Left lobe of liver (tissue), 2 donors: ENCODE measurements around the gene AK8. TPM values are rescaled to one million over a fixed set of nuclear protein-coding genes. Genes with fewer than 3 reads are reported as not detected.
A peak's percentile ranks its signal among the peaks of the same experiment; 100 is the strongest.

Experiments used
- ATAC-seq: fragments of 200-7000 bp; cut with Tn5 transposase; one replicate; pipeline ENCODE4 v1.9.1; 2020; ENCODE audit warnings: mild to moderate bottlenecking, moderate library complexity
- DNase-seq: peaks from one replicate; pipeline ENCODE4 v3.0.0-alpha.2; 2020; ENCODE audit warnings: low spot score
- total RNA-seq: library from RNA; stranded (reverse); gene quantifications from one replicate; pipeline ENCODE4 v1.2.1, GENCODE V29; 2021
- donor health status: DM: no; HTN: no; CAD: no; lungs with moderate emphysema.
- donor health status: DM: no; HTN: yes; CAD: no.

The AK8 gene
- total RNA-seq, 1 donor from 2014 or later, result not detected

- no peak for ATAC-seq
- DNase-seq, result no peak
These were observed 10.1 kb upstream of the AK8 start for GRCh38 chr9:132888151-132888550.

DNA sequence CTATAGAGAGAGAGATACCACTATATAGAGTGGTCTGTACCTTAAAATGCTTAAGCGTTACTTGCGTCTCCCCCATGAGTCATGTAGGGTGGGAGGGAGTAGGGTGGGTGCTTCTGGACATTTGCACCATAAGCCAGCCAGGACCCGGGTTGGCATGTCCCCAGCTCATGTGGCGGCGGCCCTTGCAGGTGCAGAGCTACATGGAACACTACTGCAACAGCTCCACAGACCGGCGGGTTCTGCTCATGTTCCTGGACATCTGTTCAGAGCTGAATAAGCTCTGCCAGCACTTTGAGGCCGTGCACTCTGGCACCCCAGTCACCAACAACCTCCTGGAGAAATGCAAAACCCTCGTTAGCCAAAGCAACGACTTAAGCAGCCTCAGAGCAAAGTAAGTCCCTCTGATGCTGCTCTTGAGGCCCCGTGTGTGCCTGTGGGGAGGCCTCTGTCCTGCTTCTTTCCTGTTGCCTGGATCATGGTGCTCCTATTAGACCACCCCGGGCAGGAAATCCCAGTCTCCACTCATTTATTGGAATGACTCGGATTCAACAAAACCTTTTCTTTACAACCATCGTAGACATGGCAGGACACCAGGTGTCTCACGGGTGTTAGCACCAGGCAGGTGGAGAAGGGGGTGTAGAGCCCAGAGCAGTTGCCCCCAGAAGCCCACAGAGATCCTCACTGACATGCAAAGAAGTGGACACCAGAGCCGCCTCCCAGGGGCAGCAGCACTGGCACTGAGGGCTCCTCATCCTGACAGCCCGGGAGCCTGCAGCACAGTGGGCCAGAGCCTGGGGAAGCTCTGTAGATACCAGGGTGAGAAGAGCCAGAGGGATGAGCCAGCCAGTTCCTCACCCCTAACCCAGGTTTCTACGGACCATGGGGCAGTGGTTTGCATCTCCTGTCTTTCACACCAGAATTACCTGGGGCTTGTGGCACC, 9.4 kb upstream of the AK8 start:
- ATAC-seq (no peak), DNase-seq (no peak)

GRCh38 chr9:132886334-132886725, 8.2 kb upstream of the AK8 start:
- no peak for ATAC-seq

DNA sequence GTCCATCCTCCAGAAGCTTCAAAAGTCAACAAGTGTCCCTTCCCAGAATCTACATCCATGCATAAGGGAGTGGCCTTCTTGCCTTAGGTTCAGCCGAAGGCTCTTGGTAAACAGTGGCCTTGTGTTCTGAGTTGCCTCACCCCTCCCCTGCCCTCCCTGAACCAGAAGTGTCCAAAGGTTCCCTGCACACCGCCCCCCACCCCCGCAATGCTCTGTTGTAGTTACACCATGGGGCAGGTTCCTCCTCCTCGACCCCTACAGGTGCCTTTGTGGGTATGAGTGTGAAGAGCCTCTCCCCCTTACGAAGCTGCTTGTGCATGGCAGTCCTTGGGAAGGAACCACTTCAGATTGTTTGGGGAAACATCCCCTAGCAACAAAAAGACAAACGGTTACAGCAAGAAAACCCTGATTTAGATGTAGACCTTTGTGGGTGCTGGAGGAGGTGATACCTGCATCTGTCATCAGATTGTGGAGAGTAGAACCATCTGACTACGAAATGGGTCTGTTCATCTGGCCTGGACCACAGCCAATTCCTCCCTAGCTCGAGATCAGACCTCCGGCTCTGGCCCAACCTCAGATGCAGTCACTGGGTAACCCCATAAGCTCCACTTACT, 7.7 kb upstream of the AK8 start:
- no peak for ATAC-seq

More at GRCh38 chr9:132886334-132886725, 8.2 kb upstream of the AK8 start:
- DNase-seq, result no peak

DNA sequence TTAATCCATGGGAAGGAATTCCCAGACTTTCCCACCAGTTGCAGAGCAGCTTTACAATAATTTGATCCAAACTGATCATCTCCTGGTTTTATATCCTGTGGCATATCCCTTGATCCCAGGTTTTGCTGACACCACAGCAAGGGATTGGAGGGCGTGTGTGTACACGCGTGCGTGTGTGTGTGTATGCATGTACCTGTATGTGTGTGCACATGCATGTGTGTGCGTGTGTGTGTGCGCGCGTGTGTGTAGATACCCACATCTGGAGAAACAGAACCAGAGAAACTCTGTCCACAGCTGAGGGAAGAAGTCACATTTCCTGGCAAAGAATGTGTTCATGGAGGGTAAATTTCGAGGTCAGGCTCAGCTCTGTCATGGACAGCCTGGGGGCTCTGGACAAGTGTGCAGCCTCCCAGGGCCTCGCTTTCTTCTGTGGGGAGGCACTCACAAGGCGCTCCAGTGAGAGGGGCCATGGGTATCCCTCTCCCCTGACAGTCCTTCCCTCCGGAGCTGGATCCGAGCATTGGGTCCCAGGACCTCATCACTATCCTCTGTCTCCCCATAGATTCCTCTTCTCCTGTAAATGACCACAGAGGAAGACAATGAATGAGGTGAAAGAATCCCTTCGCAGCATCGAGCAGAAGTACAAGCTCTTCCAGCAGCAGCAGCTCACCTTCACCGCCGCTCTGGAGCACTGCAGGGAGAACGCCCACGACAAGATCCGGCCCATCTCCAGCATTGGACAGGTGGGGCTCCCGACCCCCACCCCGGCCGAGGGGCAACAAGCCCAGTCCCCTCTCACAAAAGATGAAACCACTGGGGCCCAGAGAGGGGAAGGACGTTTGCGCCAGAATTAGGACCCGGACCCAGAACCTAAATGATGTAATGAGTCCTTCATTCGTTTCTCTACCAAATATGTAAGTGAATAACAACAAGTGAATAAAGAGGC, 5.5 kb upstream of the AK8 start:
- no peak for ATAC-seq
- no peak for DNase-seq

More for the DNA sequence above, 7.7 kb upstream of the AK8 start:
- no peak for DNase-seq

- DNase-seq (no peak), ATAC-seq (no peak)
These were observed 4.5 kb upstream of the AK8 start for GRCh38 chr9:132882616-132883015.

DNA sequence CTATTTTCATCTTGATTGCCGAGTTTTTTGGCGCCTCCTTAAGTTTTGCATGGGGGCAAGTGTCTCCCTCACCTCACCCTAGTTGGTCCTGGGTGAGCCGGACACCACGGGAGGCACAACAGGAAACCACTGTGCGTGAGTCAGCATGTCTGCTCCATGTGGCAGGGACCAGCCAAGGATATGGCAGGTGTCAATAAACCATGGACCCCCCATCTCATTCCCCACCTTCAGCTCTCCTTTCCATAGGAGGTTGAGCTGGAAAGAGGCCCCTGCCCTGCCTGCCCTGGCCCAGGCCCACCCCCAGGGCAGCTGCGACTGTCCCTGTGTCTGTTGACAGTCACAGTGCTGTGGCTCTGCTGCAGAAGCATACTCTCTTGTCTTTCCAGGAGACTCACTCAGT, 3.7 kb upstream of the AK8 start:
- no peak for DNase-seq
- no peak for ATAC-seq

DNA sequence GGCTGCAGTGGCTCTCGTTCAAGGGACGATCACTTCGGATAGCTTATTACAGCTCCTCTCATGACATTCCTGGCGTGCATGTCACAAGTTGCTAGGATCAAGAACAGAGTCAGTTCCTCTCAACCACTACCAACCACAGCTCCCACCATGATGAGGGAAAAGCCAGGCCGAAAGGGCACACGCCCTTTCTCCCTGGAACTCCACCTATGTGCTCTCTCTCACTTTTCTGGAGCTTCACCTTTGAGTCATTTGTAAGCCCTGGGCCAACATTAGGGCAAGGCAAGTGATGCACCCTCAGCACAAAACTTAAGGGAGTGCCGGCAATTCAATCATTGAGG, 2.2 kb upstream of the AK8 start:
- no peak for ATAC-seq
- no peak for DNase-seq

- no peak for ATAC-seq
- no peak for DNase-seq
These were observed 1.6 kb upstream of the AK8 start for GRCh38 chr9:132879457-132880323.

- DNase-seq (peak; percentile 61), ATAC-seq (peak; percentile 71)
These were observed 792 bp upstream of the AK8 start, which contains the start of gene SPACA9 for GRCh38 chr9:132878695-132879456. TSS of gene SPACA9 (plus strand) at chr9:132878898. CDS start at chr9:132883948, 5,050 bp downstream.

DNA sequence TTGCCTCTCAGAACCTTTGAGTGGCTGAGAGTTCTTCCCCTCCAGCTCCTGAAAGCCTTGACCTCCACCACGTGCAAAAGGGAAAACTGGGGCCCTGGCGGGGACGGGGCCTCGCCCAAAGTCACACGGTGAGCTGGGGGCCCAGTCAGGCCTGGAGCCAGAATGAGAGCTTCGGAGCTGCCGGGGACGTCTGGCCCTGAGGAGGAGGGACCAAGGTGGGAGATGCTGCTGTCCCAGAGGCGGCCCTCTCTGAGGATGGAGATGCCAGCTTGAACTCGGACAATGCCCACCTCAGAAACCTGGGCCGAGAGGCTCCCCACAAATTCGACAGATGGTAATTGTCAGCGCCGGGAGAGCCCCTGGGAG, 643 bp downstream of the AK8 start:
- no peak for DNase-seq
- no peak for ATAC-seq

DNA sequence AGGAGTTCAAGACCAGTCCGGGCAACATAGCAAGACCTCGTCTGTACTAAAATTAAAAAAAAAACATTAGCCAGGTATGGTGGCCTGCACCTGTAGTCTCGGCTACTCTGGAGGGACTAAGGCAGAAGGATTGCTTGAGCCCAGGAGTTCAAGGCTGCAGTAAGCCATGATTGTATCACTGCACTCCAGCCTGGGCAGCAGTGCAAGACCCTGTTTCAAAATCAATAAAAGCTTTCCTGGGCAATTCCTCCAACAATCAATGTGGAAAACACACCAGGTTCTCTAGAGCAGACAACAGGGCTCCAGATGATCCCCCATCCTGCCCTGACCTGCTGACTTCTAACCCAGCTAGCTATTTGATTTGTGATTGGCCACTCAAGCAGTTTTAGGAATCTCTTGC, 1.2 kb downstream of the AK8 start:
- ATAC-seq, result no peak
- DNase-seq, result no peak

- DNase-seq (no peak), ATAC-seq (no peak)
These were observed 2.9 kb downstream of the AK8 start for GRCh38 chr9:132875159-132875558.

GRCh38 chr9:132873403-132873802, 4.7 kb downstream of the AK8 start:
- ATAC-seq, result no peak
- DNase-seq, result no peak

- ATAC-seq (no peak), DNase-seq (no peak)
These were observed 8.8 kb downstream of the AK8 start for GRCh38 chr9:132869266-132869665.

DNA sequence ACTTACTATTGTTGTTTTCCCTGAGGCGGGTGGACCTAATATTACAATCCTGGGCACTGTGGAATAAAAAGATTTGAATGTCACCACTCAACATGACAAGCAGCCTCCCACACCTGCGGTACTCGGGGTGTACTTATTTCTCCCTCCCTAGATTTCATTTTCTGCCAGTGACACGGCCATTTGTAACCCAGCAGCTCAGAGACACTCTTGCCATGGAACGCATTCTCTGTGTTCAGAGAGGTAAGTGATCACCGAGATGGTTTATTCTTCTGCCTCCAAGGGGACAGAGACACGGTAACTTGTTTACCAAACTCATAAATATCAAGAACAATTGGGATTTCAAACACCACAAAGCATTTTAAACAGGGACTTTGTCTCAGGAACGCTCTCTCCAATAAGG, 11.2 kb downstream of the AK8 start:
- no peak for ATAC-seq
- DNase-seq, result no peak

DNA sequence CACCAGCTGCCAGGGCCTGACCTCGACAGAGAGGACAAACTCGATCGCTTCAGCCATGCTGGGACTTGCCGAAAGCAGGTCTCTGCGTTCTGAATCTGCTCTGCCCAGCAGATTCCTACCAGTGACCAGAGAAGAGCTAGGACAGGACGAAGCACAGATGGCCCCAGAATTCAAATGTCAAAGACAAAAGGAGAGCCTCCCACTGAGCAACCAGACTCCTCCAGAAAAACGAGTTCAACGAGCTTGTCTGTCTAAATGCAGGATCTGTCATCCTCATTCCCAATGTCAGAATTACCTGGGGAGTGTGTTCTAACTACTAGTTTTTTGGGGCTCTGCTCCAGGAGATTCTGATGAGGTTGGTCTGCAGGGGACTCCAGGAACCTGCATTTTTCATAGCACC, 13.4 kb downstream of the AK8 start:
- ATAC-seq, result no peak
- DNase-seq, result no peak

GRCh38 chr9:132864277-132864676, 13.8 kb downstream of the AK8 start:
- ATAC-seq (no peak), DNase-seq (no peak)

DNA sequence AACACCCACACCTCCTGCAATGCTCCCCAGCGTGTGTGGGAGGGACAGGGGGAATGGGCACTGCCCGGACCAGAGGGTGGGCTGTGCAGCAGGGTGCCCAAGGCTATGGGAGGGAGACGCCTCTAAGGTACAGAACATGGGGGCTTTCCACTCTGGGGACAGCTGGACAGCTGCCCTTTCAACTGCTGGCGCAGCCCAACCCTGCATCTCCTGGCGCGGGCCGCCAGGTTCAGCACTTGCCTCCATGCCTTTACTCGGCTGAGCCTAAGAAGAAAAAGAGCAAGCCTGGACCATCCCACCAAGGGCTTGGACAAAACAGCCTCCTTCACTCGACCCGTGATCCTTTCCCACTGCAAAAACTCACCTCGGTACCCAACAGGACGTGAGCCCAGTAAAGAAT, 15.0 kb downstream of the AK8 start:
- DNase-seq, result no peak

GRCh38 chr9:132862533-132862932, 15.6 kb downstream of the AK8 start:
- no peak for DNase-seq
- no peak for ATAC-seq

More for the DNA sequence above, 15.0 kb downstream of the AK8 start:
- no peak for ATAC-seq
